ENCODE results near the gene IGFL2. TPM values are rescaled to one million over a fixed set of nuclear protein-coding genes. Genes with fewer than 3 reads are reported as not detected.

Gene IGFL2
- total and polyA plus RNA-seq, 2 of the 4 experiments (the other 2 are of a cell fraction): not detected

GRCh38 chr19:46195104-46195503, 47.1 kb downstream of the IGFL2 start:
- ChIA-PET CTCF (interaction anchor here (0.6 to 0.7 kb wide), 2 partner anchors 113 to 166 kb away, joined by 3 read pairs; no protein-coding TSS in a partner anchor), POLR2A (ENCODE audit: unreplicated experiment) (no interaction called here)
- H3K79me1 ChIP-seq (ENCODE audit: low read depth in 1 of 2, low read length in 2 of 2): no peaks in the 10 kb centered on the region
- no TSS peak for BruUV-seq (replicated peaks)
- in situ Hi-C loops (cut with MboI; ENCODE audit: low sequenced_read_pairs) (no loop called here), intact Hi-C loops (cut with micrococcal nuclease) (no loop called here), dilution Hi-C loops (cut with HindIII; ENCODE audit: low sequenced_read_pairs, unreplicated experiment) (no loop called here)
- no peak overlapping the region for H3K23ac ChIP-seq (ENCODE audit: low read depth, low read length)
- no peaks in the 10 kb centered on the region for H3K36me3 ChIP-seq (ENCODE audit: control insufficient read depth, insufficient read depth, low read length)
- H3K27me3 ChIP-seq (ENCODE audit: control insufficient read depth, insufficient read depth, low read length): peaks cover 63% of the 10 kb centered on the region
- H3K27ac ChIP-seq (ENCODE audit: insufficient read depth, low read length): no peak overlapping the region
- H3K14ac ChIP-seq (replicated peaks; ENCODE audit: low read depth, low read length): no peak overlapping the region
- H2BK20ac ChIP-seq (ENCODE audit: low read depth, low read length): no peak overlapping the region
- H3K18ac ChIP-seq (ENCODE audit: low read depth, low read length): no peak overlapping the region
- H3K4me1 ChIP-seq (ENCODE audit: control insufficient read depth, insufficient read depth, low read length): no peaks in the 10 kb centered on the region; the same call in 1 of the 2 replicates
- no peak overlapping the region for H2AK9ac ChIP-seq (replicated peaks; ENCODE audit: low read depth, low read length, poor library complexity)
- no peak for ATAC-seq (ENCODE audit: low read depth)
- no peak overlapping the region for H3K4me2 ChIP-seq (ENCODE audit: low read depth, low read length)
- H3K9ac ChIP-seq (ENCODE audit: low read depth, low read length): no peak overlapping the region
- H3K9me1 ChIP-seq (ENCODE audit: insufficient read depth, low read length): no peaks in the 10 kb centered on the region
- DNase-seq: no peak
- H2AFZ ChIP-seq (replicated peaks; ENCODE audit: low read length, poor library complexity): no peak overlapping the region
- no peak overlapping the region for H2AK5ac ChIP-seq (ENCODE audit: low read depth, low read length)
- H4K5ac ChIP-seq (ENCODE audit: low read depth, low read length): no peak overlapping the region
- no peaks in the 10 kb centered on the region for H3K9me3 ChIP-seq (ENCODE audit: control insufficient read depth, insufficient read depth, low read length)
- WGBS, 2 experiments (ENCODE audit: extremely low coverage in 2 of 2, insufficient read length in 1 of 2): 86% methylated on average over 2 of the region's 3 CpGs; no CpG with 5 or more reads in 1 of the 2 experiments
- no peak for TF ChIP-seq FOS (IDR thresholded peaks at IDR 0.05; ENCODE audit: low read depth, low read length)
- no peak for TF ChIP-seq SMC3 (IDR thresholded peaks at IDR 0.05; ENCODE audit: low read depth, low read length)
- no peak for TF ChIP-seq NFE2L2 (IDR thresholded peaks at IDR 0.05; ENCODE audit: low read depth, low read length)
- no peak for TF ChIP-seq BHLHE40 (IDR thresholded peaks at IDR 0.05; ENCODE audit: low read depth, low read length)
- TF ChIP-seq CHD1 (IDR thresholded peaks at IDR 0.05; ENCODE audit: low read depth, low read length): no peak
- TF ChIP-seq RCOR1 (IDR thresholded peaks at IDR 0.05; ENCODE audit: insufficient replicate concordance, low read length): no peak
- no peak for TF ChIP-seq CEBPB (IDR thresholded peaks at IDR 0.05; ENCODE audit: low read depth, low read length)
- TF ChIP-seq RFX5 (IDR thresholded peaks at IDR 0.05; ENCODE audit: low read depth, low read length): no peak
- TF ChIP-seq ELK1 (IDR thresholded peaks at IDR 0.05; ENCODE audit: borderline replicate concordance, low read depth, low read length): no peak
- TF ChIP-seq RAD21 (IDR thresholded peaks at IDR 0.05; ENCODE audit: low read length): no peak
- no peak for TF ChIP-seq MAZ (IDR thresholded peaks at IDR 0.05; ENCODE audit: borderline replicate concordance, low read depth, low read length)
- TF ChIP-seq CTCF (conservative IDR thresholded peaks at IDR 0.05; ENCODE audit: low read depth, low read length): no peak
- TF ChIP-seq MXI1 (IDR thresholded peaks at IDR 0.05; ENCODE audit: borderline replicate concordance, low read depth, low read length): no peak
- no peak for TF ChIP-seq USF2 (IDR thresholded peaks at IDR 0.05; ENCODE audit: low read depth, low read length)
- TF ChIP-seq POLR2A (IDR thresholded peaks at IDR 0.05; ENCODE audit: low read depth, low read length): no peak
- no peak for TF ChIP-seq MAFK (IDR thresholded peaks at IDR 0.05; ENCODE audit: low read depth, low read length)
- H3K4ac ChIP-seq (ENCODE audit: low read depth, low read length): no peak overlapping the region
- H2BK15ac ChIP-seq (ENCODE audit: low read depth, low read length): no peak overlapping the region
- H3K4me3 ChIP-seq (ENCODE audit: insufficient read depth, low read depth, low read length): no peak overlapping the region
- no peak overlapping the region for H2BK5ac ChIP-seq (ENCODE audit: low read depth, low read length, poor library complexity, severe bottlenecking)
- no peak overlapping the region for H4K91ac ChIP-seq (ENCODE audit: insufficient read depth, low read depth, low read length)
- no peak overlapping the region for H4K8ac ChIP-seq (ENCODE audit: low read depth in 2 of 2, low read length in 2 of 2)
- no peak overlapping the region for H3K56ac ChIP-seq (ENCODE audit: extremely low read depth, insufficient read depth, low read length)
- 0 out of 2 replicates have a peak, but pooled peaks cover 4% of the 10 kb centered on the region for H4K20me1 ChIP-seq (ENCODE audit: insufficient read depth, low read length)
- H2BK120ac ChIP-seq (ENCODE audit: low read depth, low read length): no peak overlapping the region

Measured in IMR-90 (cell line).